HCT116 (cell line): ENCODE data around the gene STARD3. TPM values are rescaled to one million over a fixed set of nuclear protein-coding genes. Genes with fewer than 3 reads are reported as not detected.

Source experiments
- ATAC-seq: fragments of 200-7000 bp; cut with Tn5 transposase; 2 replicates; pipeline ENCODE4 v1.9.1; 2020; ENCODE audit warnings: mild to moderate bottlenecking, moderate library complexity
- BruUV-seq: library from RNA; stranded (reverse); fragments of 400-500 nt; replicated peaks from 2 replicates; lab custom pipeline; 2021; lab: Mats Ljungman, UMichigan
- CTCF ChIA-PET: fragments of 300-600 bp; sonication (Branson Sonifier 250); formaldehyde crosslinking; loops from one replicate; lab custom pipeline; 2021; ENCODE audit warnings: antibody characterized with exemption; lab: Charles Lee
- POLR2A ChIA-PET: fragments of 300-600, 350-600 bp; sonication (Branson Sonifier 250); formaldehyde crosslinking; loops from one replicate; lab custom pipeline; 2021; ENCODE audit warnings: antibody characterized with exemption; lab: Charles Lee
- RAD21 ChIA-PET, 2 experiments: fragments of 300-600 bp; sonication (Branson Sonifier 250); formaldehyde crosslinking; loops; one replicate each; lab custom pipeline; 2023; ENCODE audit warnings: low total read pairs in 2 of 2; ENCODE audit not compliant: uncharacterized antibody in 2 of 2, unreplicated experiment in 2 of 2, low non-redundant PET in 1 of 2; lab: Charles Lee
- DNase-seq: peaks from one replicate; pipeline ENCODE4 v3.0.0-alpha.2; 2010; ENCODE audit warnings: low read depth, low spot score
- H2AFZ ChIP-seq: fragments of 200-600 bp; shearing (Covaris generic), sonication (generic); 2 replicates; pipeline ENCODE4 v1.6.1; 2017; ENCODE audit warnings: low read depth, mixed run types, mixed read lengths, antibody characterized with exemption, low read length; ENCODE audit not compliant: poor library complexity, severe bottlenecking
- H3K27ac ChIP-seq: 2 replicates; pipeline ENCODE4 v1.5.1; 2012; ENCODE audit warnings: low read depth, low read length
- H3K27me3 ChIP-seq: fragments of 200-600 bp; sonication (generic); 2 replicates; pipeline ENCODE4 v1.6.1; 2016; ENCODE audit warnings: mixed run types, low read length, mixed read lengths; ENCODE audit not compliant: insufficient read depth
- H3K36me3 ChIP-seq, 2 experiments: fragments of 200-500 bp in 1 of 2; fragments of 200-600 bp in 1 of 2; sonication (Bioruptor generic) in 1 of 2; sonication (generic) in 1 of 2; 2 replicates each; pipeline versions ENCODE4 v1.5.1 to v1.6.1; 2014 to 2016; ENCODE audit warnings: low read length in 2 of 2, inconsistent platforms in 1 of 2, mixed read lengths in 1 of 2, mixed run types in 1 of 2; ENCODE audit not compliant: insufficient read depth in 2 of 2, control insufficient read depth in 1 of 2
- H3K4me1 ChIP-seq, 2 experiments: fragments of 200-600 bp in 1 of 2; sonication (generic) in 1 of 2; 2 replicates each; pipeline versions ENCODE4 v1.5.1 to v1.6.1; 2012 to 2017; ENCODE audit warnings: low read length in 2 of 2, inconsistent platforms in 1 of 2, mild to moderate bottlenecking in 1 of 2, mixed read lengths in 1 of 2, mixed run types in 1 of 2, moderate library complexity in 1 of 2; ENCODE audit not compliant: insufficient read depth in 2 of 2, control insufficient read depth in 1 of 2
- H3K4me2 ChIP-seq: fragments of 200-600 bp; sonication (generic); 2 replicates; pipeline ENCODE4 v1.6.1; 2017; ENCODE audit warnings: mixed run types, low read length, mixed read lengths
- H3K4me3 ChIP-seq, 2 experiments: fragments of 200-600 bp in 1 of 2; sonication (generic) in 1 of 2; replicated peaks in 1 of 2; 2 replicates each; pipeline ENCODE4 v1.5.1; 2011 to 2016; ENCODE audit warnings: low read length in 2 of 2, control low read depth in 1 of 2, low read depth in 1 of 2, mild to moderate bottlenecking in 1 of 2, mixed read lengths in 1 of 2, mixed run types in 1 of 2
- H3K79me2 ChIP-seq: fragments of 200-600 bp; sonication (generic); 2 replicates; pipeline ENCODE4 v1.6.1; 2017; ENCODE audit warnings: mild to moderate bottlenecking, mixed run types, low read length, moderate library complexity, mixed read lengths; ENCODE audit not compliant: insufficient read depth
- H3K9ac ChIP-seq: fragments of 200-600 bp; sonication (generic); 2 replicates; pipeline ENCODE4 v1.6.1; 2016; ENCODE audit warnings: low read length, mixed read lengths
- H3K9me2 ChIP-seq: fragments of 200-600 bp; sonication (generic), shearing (Covaris generic); 2 replicates; pipeline ENCODE4 v1.6.1; 2017; ENCODE audit warnings: mixed run types, mild to moderate bottlenecking, moderate library complexity; ENCODE audit not compliant: insufficient read depth
- H3K9me3 ChIP-seq, 2 experiments: fragments of 200-500 bp in 1 of 2; fragments of 200-600 bp in 1 of 2; sonication (Bioruptor generic) in 1 of 2; sonication (generic) in 1 of 2; 2 replicates each; pipeline ENCODE4 v1.6.1; 2014 to 2017; ENCODE audit warnings: low read length in 2 of 2, mixed read lengths in 2 of 2, inconsistent platforms in 1 of 2, low read depth in 1 of 2, mild to moderate bottlenecking in 1 of 2, mixed run types in 1 of 2, moderate library complexity in 1 of 2; ENCODE audit not compliant: control insufficient read depth in 1 of 2, insufficient read depth in 1 of 2
- H4K20me1 ChIP-seq: fragments of 200-600 bp; sonication (generic), shearing (Covaris generic); 2 replicates; pipeline ENCODE4 v1.6.1; 2017; ENCODE audit warnings: mixed run types, mild to moderate bottlenecking, moderate library complexity; ENCODE audit not compliant: insufficient read depth
- CEBPB ChIP-seq: IDR thresholded peaks from 2 replicates; pipeline ENCODE4 v1.6.1; 2012; ENCODE audit warnings: low read depth
- EGR1 ChIP-seq: IDR thresholded peaks from 2 replicates; pipeline ENCODE4 v1.6.1; 2012; ENCODE audit warnings: low read depth
- ELF1 ChIP-seq: IDR thresholded peaks from 2 replicates; pipeline ENCODE4 v1.6.1; 2012; ENCODE audit warnings: low read depth, borderline replicate concordance
- EZH2 ChIP-seq: fragments of 200-600 bp; sonication (generic); IDR thresholded peaks from 2 replicates; pipeline ENCODE4 v1.6.1; 2017; ENCODE audit warnings: antibody characterized with exemption, mixed run types
- JUND ChIP-seq: IDR thresholded peaks from 2 replicates; pipeline ENCODE4 v1.6.1; 2012
- POLR2A ChIP-seq: IDR thresholded peaks from 2 replicates; pipeline ENCODE4 v1.7.0; 2011; ENCODE audit warnings: borderline replicate concordance; ENCODE audit not compliant: insufficient read depth, insufficient read length; ENCODE audit errors: extremely low read depth
- POLR2AphosphoS5 ChIP-seq: IDR thresholded peaks from 2 replicates; pipeline ENCODE4 v1.6.1; 2011; ENCODE audit warnings: mild to moderate bottlenecking, low read depth, low read length, moderate library complexity
- SP1 ChIP-seq: IDR thresholded peaks from 2 replicates; pipeline ENCODE4 v1.6.1; 2012; ENCODE audit warnings: low read depth
- SRF ChIP-seq: IDR thresholded peaks from 2 replicates; pipeline ENCODE4 v1.6.1; 2012; ENCODE audit warnings: low read depth
- TCF7L2 ChIP-seq: IDR thresholded peaks from 2 replicates; pipeline ENCODE4 v1.7.0; 2011; ENCODE audit warnings: borderline replicate concordance, inconsistent platforms; ENCODE audit not compliant: insufficient read depth, insufficient read length; ENCODE audit errors: extremely low read depth
- YY1 ChIP-seq: IDR thresholded peaks from 2 replicates; pipeline ENCODE4 v1.6.1; 2011; ENCODE audit warnings: low read length, low read depth, moderate library complexity, mild to moderate bottlenecking; ENCODE audit not compliant: insufficient replicate concordance; ENCODE audit errors: extremely low read depth
- ZFX ChIP-seq: fragments of 450-650 bp; IDR thresholded peaks from 2 replicates; pipeline ENCODE4 v1.6.1; 2017
- ZNF274 ChIP-seq: fragments of 200-500 bp; sonication (Bioruptor generic); IDR thresholded peaks from 2 replicates; pipeline ENCODE4 v1.6.1; 2014; ENCODE audit warnings: mild to moderate bottlenecking, low read depth, low read length, inconsistent platforms
- intact Hi-C: fragments of 100-400 bp; cut with micrococcal nuclease; formaldehyde crosslinking; loops from 2 replicates; pipeline ENCODE4 v1.10.0; 2022
- total RNA-seq: library from RNA; stranded (reverse); gene quantifications from one replicate; pipeline ENCODE4 v1.2.1, GENCODE V29; 2021; ENCODE audit not compliant: unreplicated experiment
- TF ChIP-seq, protein P1 (sequence below): IDR thresholded peaks from 2 replicates; pipeline ENCODE4 v1.6.1; 2011; ENCODE audit warnings: mild to moderate bottlenecking, low read length, moderate library complexity; ENCODE audit not compliant: insufficient replicate concordance; ENCODE audit errors: extremely low read depth
- TF ChIP-seq, protein P2 (sequence below): IDR thresholded peaks from 2 replicates; pipeline ENCODE4 v1.6.1; 2012
- TF ChIP-seq, protein P3 (sequence below), 3 experiments: fragments of 200-600 bp in 1 of 3; sonication (generic) in 1 of 3; IDR thresholded peaks in 2 of 3; conservative IDR thresholded peaks in 1 of 3; 2 replicates each; pipeline ENCODE4 v1.5.1; 2012 to 2017; ENCODE audit warnings: low read depth in 2 of 3, low read length in 2 of 3, antibody characterized with exemption in 1 of 3, borderline replicate concordance in 1 of 3, control low read depth in 1 of 3, mild to moderate bottlenecking in 1 of 3, mixed read lengths in 1 of 3, mixed run types in 1 of 3, moderate library complexity in 1 of 3; ENCODE audit not compliant: insufficient read depth in 1 of 3
- TF ChIP-seq, protein P4 (sequence below): IDR thresholded peaks from 2 replicates; pipeline ENCODE4 v1.6.1; 2012
- TF ChIP-seq, protein P5 (sequence below): IDR thresholded peaks from 2 replicates; pipeline ENCODE4 v1.6.1; 2012; ENCODE audit warnings: low read depth

STARD3 gene
- total RNA-seq, 1 experiment from 2014 or later: 73.9 TPM

DNA sequence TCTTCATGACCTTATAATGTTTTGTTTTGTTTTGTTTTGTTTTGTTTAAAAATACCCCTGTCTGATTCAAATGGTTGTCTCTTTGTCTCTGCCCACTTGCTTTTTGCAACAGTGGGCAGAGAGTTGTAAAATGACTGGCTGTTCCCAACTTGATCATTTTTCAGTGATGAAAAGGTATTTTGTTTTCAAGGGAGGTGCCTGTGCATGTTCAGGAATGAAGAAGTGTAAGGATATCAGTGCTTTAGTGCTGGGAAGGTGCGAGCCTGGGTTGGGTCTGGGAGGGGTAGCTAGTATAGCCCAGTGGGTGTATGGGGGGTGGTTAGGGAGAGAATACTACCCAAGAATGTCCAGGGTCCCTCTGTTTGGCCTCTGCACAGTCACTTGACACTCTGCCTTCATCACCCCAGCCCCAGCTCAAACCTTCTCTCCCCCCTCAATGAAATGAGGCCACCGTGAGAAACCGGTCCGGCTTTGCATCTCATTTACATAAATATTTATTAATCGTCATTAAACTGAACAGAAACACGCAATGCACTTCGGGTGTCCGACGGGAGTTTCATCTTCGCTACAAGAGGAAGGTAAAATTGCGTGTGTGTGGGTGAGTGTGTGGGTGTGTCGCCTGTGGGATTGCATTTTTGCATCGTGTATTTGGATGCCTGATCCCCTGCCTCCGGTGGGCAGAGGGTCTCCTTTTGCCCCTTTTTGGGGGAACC, 33.5 kb upstream of the STARD3 start:
- ATAC-seq (no peak), DNase-seq (no peak)
- CTCF ChIA-PET: no interaction called here
- Histone ChIP-seq H3K36me3 (no peaks in the 10 kb centered on the region), H3K4me1 (peaks cover 0 to 1% of the 10 kb centered on the region in 2 experiments; a peak in 2 of 4 replicates), H3K9me3 (no peaks in the 10 kb centered on the region), H3K27ac (no peak overlapping the region), H2AFZ (no peak overlapping the region), H3K9ac (no peak overlapping the region), H3K4me2 (no peak overlapping the region), H3K79me2 (no peaks in the 10 kb centered on the region), H3K9me2 (no peaks in the 10 kb centered on the region), H3K27me3 (peaks cover 45% of the 10 kb centered on the region), H4K20me1 (no peaks in the 10 kb centered on the region), H3K4me3 (no peak overlapping the region)
- BruUV-seq: no TSS peak
- TF ChIP-seq CEBPB (no peak), SP1 (no peak), POLR2A (no peak), YY1 (no peak), POLR2AphosphoS5 (no peak), SRF (no peak), JUND (no peak), ELF1 (no peak), EZH2 (no peak), EGR1 (no peak), TCF7L2 (no peak), ZNF274 (no peak), ZFX (no peak)
- TF ChIP-seq, protein P1, sequence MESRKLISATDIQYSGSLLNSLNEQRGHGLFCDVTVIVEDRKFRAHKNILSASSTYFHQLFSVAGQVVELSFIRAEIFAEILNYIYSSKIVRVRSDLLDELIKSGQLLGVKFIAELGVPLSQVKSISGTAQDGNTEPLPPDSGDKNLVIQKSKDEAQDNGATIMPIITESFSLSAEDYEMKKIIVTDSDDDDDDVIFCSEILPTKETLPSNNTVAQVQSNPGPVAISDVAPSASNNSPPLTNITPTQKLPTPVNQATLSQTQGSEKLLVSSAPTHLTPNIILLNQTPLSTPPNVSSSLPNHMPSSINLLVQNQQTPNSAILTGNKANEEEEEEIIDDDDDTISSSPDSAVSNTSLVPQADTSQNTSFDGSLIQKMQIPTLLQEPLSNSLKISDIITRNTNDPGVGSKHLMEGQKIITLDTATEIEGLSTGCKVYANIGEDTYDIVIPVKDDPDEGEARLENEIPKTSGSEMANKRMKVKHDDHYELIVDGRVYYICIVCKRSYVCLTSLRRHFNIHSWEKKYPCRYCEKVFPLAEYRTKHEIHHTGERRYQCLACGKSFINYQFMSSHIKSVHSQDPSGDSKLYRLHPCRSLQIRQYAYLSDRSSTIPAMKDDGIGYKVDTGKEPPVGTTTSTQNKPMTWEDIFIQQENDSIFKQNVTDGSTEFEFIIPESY: no peak
- TF ChIP-seq, protein P2, sequence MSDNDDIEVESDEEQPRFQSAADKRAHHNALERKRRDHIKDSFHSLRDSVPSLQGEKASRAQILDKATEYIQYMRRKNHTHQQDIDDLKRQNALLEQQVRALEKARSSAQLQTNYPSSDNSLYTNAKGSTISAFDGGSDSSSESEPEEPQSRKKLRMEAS: no peak
- TF ChIP-seq, protein P3, sequence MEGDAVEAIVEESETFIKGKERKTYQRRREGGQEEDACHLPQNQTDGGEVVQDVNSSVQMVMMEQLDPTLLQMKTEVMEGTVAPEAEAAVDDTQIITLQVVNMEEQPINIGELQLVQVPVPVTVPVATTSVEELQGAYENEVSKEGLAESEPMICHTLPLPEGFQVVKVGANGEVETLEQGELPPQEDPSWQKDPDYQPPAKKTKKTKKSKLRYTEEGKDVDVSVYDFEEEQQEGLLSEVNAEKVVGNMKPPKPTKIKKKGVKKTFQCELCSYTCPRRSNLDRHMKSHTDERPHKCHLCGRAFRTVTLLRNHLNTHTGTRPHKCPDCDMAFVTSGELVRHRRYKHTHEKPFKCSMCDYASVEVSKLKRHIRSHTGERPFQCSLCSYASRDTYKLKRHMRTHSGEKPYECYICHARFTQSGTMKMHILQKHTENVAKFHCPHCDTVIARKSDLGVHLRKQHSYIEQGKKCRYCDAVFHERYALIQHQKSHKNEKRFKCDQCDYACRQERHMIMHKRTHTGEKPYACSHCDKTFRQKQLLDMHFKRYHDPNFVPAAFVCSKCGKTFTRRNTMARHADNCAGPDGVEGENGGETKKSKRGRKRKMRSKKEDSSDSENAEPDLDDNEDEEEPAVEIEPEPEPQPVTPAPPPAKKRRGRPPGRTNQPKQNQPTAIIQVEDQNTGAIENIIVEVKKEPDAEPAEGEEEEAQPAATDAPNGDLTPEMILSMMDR (IDR thresholded peaks at IDR 0.05 in 2 of 3, conservative IDR thresholded peaks at IDR 0.05 in 1 of 3; ENCODE audit: borderline replicate concordance in 1 of 3, insufficient read depth in 1 of 3, low read depth in 2 of 3, low read length in 2 of 3): no peak
- TF ChIP-seq, protein P4, sequence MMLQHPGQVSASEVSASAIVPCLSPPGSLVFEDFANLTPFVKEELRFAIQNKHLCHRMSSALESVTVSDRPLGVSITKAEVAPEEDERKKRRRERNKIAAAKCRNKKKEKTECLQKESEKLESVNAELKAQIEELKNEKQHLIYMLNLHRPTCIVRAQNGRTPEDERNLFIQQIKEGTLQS: no peak
- TF ChIP-seq, protein P5, sequence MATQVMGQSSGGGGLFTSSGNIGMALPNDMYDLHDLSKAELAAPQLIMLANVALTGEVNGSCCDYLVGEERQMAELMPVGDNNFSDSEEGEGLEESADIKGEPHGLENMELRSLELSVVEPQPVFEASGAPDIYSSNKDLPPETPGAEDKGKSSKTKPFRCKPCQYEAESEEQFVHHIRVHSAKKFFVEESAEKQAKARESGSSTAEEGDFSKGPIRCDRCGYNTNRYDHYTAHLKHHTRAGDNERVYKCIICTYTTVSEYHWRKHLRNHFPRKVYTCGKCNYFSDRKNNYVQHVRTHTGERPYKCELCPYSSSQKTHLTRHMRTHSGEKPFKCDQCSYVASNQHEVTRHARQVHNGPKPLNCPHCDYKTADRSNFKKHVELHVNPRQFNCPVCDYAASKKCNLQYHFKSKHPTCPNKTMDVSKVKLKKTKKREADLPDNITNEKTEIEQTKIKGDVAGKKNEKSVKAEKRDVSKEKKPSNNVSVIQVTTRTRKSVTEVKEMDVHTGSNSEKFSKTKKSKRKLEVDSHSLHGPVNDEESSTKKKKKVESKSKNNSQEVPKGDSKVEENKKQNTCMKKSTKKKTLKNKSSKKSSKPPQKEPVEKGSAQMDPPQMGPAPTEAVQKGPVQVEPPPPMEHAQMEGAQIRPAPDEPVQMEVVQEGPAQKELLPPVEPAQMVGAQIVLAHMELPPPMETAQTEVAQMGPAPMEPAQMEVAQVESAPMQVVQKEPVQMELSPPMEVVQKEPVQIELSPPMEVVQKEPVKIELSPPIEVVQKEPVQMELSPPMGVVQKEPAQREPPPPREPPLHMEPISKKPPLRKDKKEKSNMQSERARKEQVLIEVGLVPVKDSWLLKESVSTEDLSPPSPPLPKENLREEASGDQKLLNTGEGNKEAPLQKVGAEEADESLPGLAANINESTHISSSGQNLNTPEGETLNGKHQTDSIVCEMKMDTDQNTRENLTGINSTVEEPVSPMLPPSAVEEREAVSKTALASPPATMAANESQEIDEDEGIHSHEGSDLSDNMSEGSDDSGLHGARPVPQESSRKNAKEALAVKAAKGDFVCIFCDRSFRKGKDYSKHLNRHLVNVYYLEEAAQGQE: no peak
- POLR2A ChIA-PET: no interaction called here
- RAD21 ChIA-PET: no interaction called here
- intact Hi-C loops: no loop called here
